Brain pericyte (primary cell): ENCODE measurements around the gene ENTREP3.
"Not testable (repeated sequence)": the region's sequence is repeated elsewhere in the genome, so short reads cannot be mapped to it uniquely, and the experiment has no call there.

ENCODE experiments used
- DNase-seq: peaks from one replicate; pipeline ENCODE4 v3.0.0-alpha.2; 2012; ENCODE audit warnings: low read depth, low spot score

ENTREP3 gene

GRCh38 chr1:155225404-155225759 lies 29.9 kb downstream of the ENTREP3 start:
- not testable (repeated sequence) for DNase-seq

GRCh38 chr1:155223047-155223446 lies 32.2 kb downstream of the ENTREP3 start:
- no peak for DNase-seq

- DNase-seq = not testable (repeated sequence)
These were observed 34.9 kb downstream of the ENTREP3 start for GRCh38 chr1:155220211-155220965.

GRCh38 chr1:155219592-155220031 lies 35.7 kb downstream of the ENTREP3 start:
- no peak for DNase-seq

- no peak for DNase-seq
These were observed 36.3 kb downstream of the ENTREP3 start for GRCh38 chr1:155218854-155219591.

- DNase-seq = not testable (repeated sequence)
These were observed 40.6 kb downstream of the ENTREP3 start for GRCh38 chr1:155214702-155215101.

- DNase-seq = not testable (repeated sequence)
These were observed 43.2 kb downstream of the ENTREP3 start for GRCh38 chr1:155212051-155212440.

GRCh38 chr1:155211381-155212050 lies 43.8 kb downstream of the ENTREP3 start:
- DNase-seq = not testable (repeated sequence)

GRCh38 chr1:155210314-155211104 lies 44.8 kb downstream of the ENTREP3 start:
- DNase-seq = no peak

GRCh38 chr1:155209312-155209721 lies 46.0 kb downstream of the ENTREP3 start:
- no peak for DNase-seq

- DNase-seq = no peak
These were observed 46.6 kb downstream of the ENTREP3 start, which contains the start of gene MTX1 for GRCh38 chr1:155208541-155209311. MTX1 (plus strand) TSS chr1:155208695; CDS start chr1:155208805, 110 bp downstream.

- DNase-seq = no peak
These were observed 47.3 kb downstream of the ENTREP3 start, which contains the start of gene THBS3 for GRCh38 chr1:155207806-155208540. THBS3 (minus strand) TSS chr1:155207897; CDS start chr1:155207876, 21 bp downstream.

- no peak for DNase-seq
These were observed 48.1 kb downstream of the ENTREP3 start for GRCh38 chr1:155206891-155207805.

GRCh38 chr1:155205969-155206593 lies 49.2 kb downstream of the ENTREP3 start:
- DNase-seq = no peak

GRCh38 chr1:155205035-155205434 lies 50.2 kb downstream of the ENTREP3 start:
- no peak for DNase-seq

GRCh38 chr1:155202731-155203515 lies 52.4 kb downstream of the ENTREP3 start:
- no peak for DNase-seq

- no peak for DNase-seq
These were observed 53.1 kb downstream of the ENTREP3 start for GRCh38 chr1:155202198-155202597.
